Adipocyte (in vitro differentiated cells): ENCODE results near the gene SYNCRIP.

ENCODE experiments used
- DNase-seq: peaks from one replicate; pipeline ENCODE4 v3.0.0-alpha.2; 2015; ENCODE audit warnings: low read depth
- H3K27me3 ChIP-seq: replicated peaks from 2 replicates; pipeline ENCODE4 v1.7.0; 2013; ENCODE audit warnings: mild to moderate bottlenecking, low read length, moderate library complexity; ENCODE audit not compliant: control insufficient read depth, insufficient read depth
- H3K36me3 ChIP-seq: 2 replicates; pipeline ENCODE4 v1.7.0; 2013; ENCODE audit warnings: low read length, mild to moderate bottlenecking, moderate library complexity; ENCODE audit not compliant: control insufficient read depth, insufficient read depth, severe bottlenecking
- H3K4me1 ChIP-seq: 2 replicates; pipeline ENCODE4 v1.7.0; 2013; ENCODE audit warnings: mild to moderate bottlenecking, low read length, moderate library complexity; ENCODE audit not compliant: control insufficient read depth, insufficient read depth
- H3K4me3 ChIP-seq: 2 replicates; pipeline ENCODE4 v1.7.0; 2013; ENCODE audit warnings: mild to moderate bottlenecking, low read length, moderate library complexity
- H3K9ac ChIP-seq: 2 replicates; pipeline ENCODE4 v1.7.0; 2013; ENCODE audit warnings: mild to moderate bottlenecking, low read length, moderate library complexity
- H3K9me3 ChIP-seq: 2 replicates; pipeline ENCODE4 v1.7.0; 2013; ENCODE audit warnings: mild to moderate bottlenecking, low read length, moderate library complexity; ENCODE audit not compliant: control insufficient read depth

SYNCRIP gene

GRCh38 chr6:85628353-85628752, 14.3 kb downstream of the SYNCRIP start:
- Histone ChIP-seq H3K27me3 (no peaks in the 10 kb centered on the region), H3K9ac (no peak overlapping the region), H3K9me3 (no peaks in the 10 kb centered on the region), H3K4me1 (no peaks in the 10 kb centered on the region), H3K4me3 (no peak overlapping the region), H3K36me3 (peaks cover 86% of the 10 kb centered on the region)
- DNase-seq = no peak

- H3K9ac ChIP-seq = no peak overlapping the region
- no peaks in the 10 kb centered on the region for H3K9me3 ChIP-seq
- no peaks in the 10 kb centered on the region for H3K27me3 ChIP-seq
- peak; percentile 20 for DNase-seq
- H3K4me3 ChIP-seq = no peak overlapping the region
- H3K36me3 ChIP-seq = peaks cover 100% of the 10 kb centered on the region
- no peaks in the 10 kb centered on the region for H3K4me1 ChIP-seq
Observed at GRCh38 chr6:85620308-85620707, 22.4 kb downstream of the SYNCRIP start.

- no peak for DNase-seq
Observed at GRCh38 chr6:85614780-85615179, 27.9 kb downstream of the SYNCRIP start.

GRCh38 chr6:85612690-85613474, 29.8 kb downstream of the SYNCRIP start:
- Histone ChIP-seq H3K4me1 (peaks cover 17% of the 10 kb centered on the region), H3K9ac (no peak overlapping the region), H3K4me3 (no peak overlapping the region), H3K9me3 (no peaks in the 10 kb centered on the region), H3K36me3 (peaks cover 97% of the 10 kb centered on the region), H3K27me3 (no peaks in the 10 kb centered on the region)
- no peak for DNase-seq

More at GRCh38 chr6:85614780-85615179, 27.9 kb downstream of the SYNCRIP start:
- no peaks in the 10 kb centered on the region for H3K27me3 ChIP-seq
- H3K9ac ChIP-seq = no peak overlapping the region
- no peaks in the 10 kb centered on the region for H3K9me3 ChIP-seq
- peaks cover 17% of the 10 kb centered on the region for H3K4me1 ChIP-seq
- peaks cover 100% of the 10 kb centered on the region for H3K36me3 ChIP-seq
- no peak overlapping the region for H3K4me3 ChIP-seq

GRCh38 chr6:85610182-85610895, 32.3 kb downstream of the SYNCRIP start:
- Histone ChIP-seq H3K4me3 (no peak overlapping the region), H3K36me3 (peaks cover 94% of the 10 kb centered on the region), H3K9me3 (no peaks in the 10 kb centered on the region), H3K4me1 (peaks cover 17% of the 10 kb centered on the region), H3K27me3 (no peaks in the 10 kb centered on the region), H3K9ac (no peak overlapping the region)
- DNase-seq = no peak

- Histone ChIP-seq H3K4me1 (no peaks in the 10 kb centered on the region), H3K9ac (no peak overlapping the region), H3K36me3 (peaks cover 44% of the 10 kb centered on the region), H3K9me3 (no peaks in the 10 kb centered on the region), H3K4me3 (no peak overlapping the region), H3K27me3 (no peaks in the 10 kb centered on the region)
- DNase-seq = no peak
Observed at GRCh38 chr6:85602100-85602499, 40.6 kb downstream of the SYNCRIP start.

- H3K27me3 ChIP-seq = no peaks in the 10 kb centered on the region
- peak; percentile 12 for DNase-seq
- no peak overlapping the region for H3K4me3 ChIP-seq
- H3K36me3 ChIP-seq = peaks cover 31% of the 10 kb centered on the region
- H3K9me3 ChIP-seq = no peaks in the 10 kb centered on the region
- H3K9ac ChIP-seq = no peak overlapping the region
- no peaks in the 10 kb centered on the region for H3K4me1 ChIP-seq
Observed at GRCh38 chr6:85600713-85601313, 41.9 kb downstream of the SYNCRIP start.

- no peak for DNase-seq
- Histone ChIP-seq H3K9me3 (no peaks in the 10 kb centered on the region), H3K9ac (peak overlapping the region; percentile 96), H3K4me3 (peak overlapping the region; percentile 89), H3K4me1 (peaks cover 16% of the 10 kb centered on the region), H3K27me3 (no peaks in the 10 kb centered on the region), H3K36me3 (no peaks in the 10 kb centered on the region)
Observed at GRCh38 chr6:85594197-85594930, 48.3 kb downstream of the SYNCRIP start.

GRCh38 chr6:85593438-85594196, 49.1 kb downstream of the SYNCRIP start, which contains the start of gene SNX14:
SNX14 (minus strand) TSS chr6:85593858; CDS start chr6:85593718, 140 bp downstream.
- H3K36me3 ChIP-seq = no peaks in the 10 kb centered on the region
- no peaks in the 10 kb centered on the region for H3K9me3 ChIP-seq
- DNase-seq = peak; percentile 98
- H3K4me1 ChIP-seq = peaks cover 16% of the 10 kb centered on the region
- H3K9ac ChIP-seq = peak within 1 kb of the TSS; percentile 96
- H3K27me3 ChIP-seq = no peaks in the 10 kb centered on the region
- peak within 1 kb of the TSS; percentile 89 for H3K4me3 ChIP-seq

- Histone ChIP-seq H3K4me1 (peaks cover 16% of the 10 kb centered on the region), H3K4me3 (peak overlapping the region; percentile 89), H3K9me3 (no peaks in the 10 kb centered on the region), H3K36me3 (no peaks in the 10 kb centered on the region), H3K9ac (peak overlapping the region; percentile 37), H3K27me3 (no peaks in the 10 kb centered on the region)
- DNase-seq = no peak
Observed at GRCh38 chr6:85592033-85592432, 50.7 kb downstream of the SYNCRIP start.
